Measurements from ENCODE around the gene PFKFB2. TPM values are rescaled to one million over a fixed set of nuclear protein-coding genes. Genes with fewer than 3 reads are reported as not detected.

Gene PFKFB2
- total RNA-seq, 1 donor from 2014 or later = 13.3 TPM

GRCh38 chr1:207084701-207085180 lies 31.7 kb downstream of the PFKFB2 start:
- no peak for DNase-seq (ENCODE audit: low spot score)
- TF ChIP-seq CTCF (IDR thresholded peaks at IDR 0.05) = peak; percentile 81
- Mint-ChIP-seq H3K4me3 (ENCODE audit: unreplicated experiment) (no peak overlapping the region), H3K4me1 (ENCODE audit: low read depth) (peaks cover 30% of the 10 kb centered on the region), H3K27me3 (ENCODE audit: low read depth) (peaks cover 4% of the 10 kb centered on the region), H3K36me3 (ENCODE audit: low read depth) (peaks cover under 1% of the 10 kb centered on the region), H3K27ac (ENCODE audit: unreplicated experiment) (no peak overlapping the region), H3K9me3 (ENCODE audit: low read depth) (no peaks in the 10 kb centered on the region)

GRCh38 chr1:207085887-207086286 lies 32.8 kb downstream of the PFKFB2 start:
- no peak overlapping the region for H3K27ac Mint-ChIP-seq (ENCODE audit: unreplicated experiment)
- H3K9me3 Mint-ChIP-seq (ENCODE audit: low read depth) = no peaks in the 10 kb centered on the region
- H3K4me3 Mint-ChIP-seq (ENCODE audit: unreplicated experiment) = no peak overlapping the region
- peaks cover 30% of the 10 kb centered on the region for H3K4me1 Mint-ChIP-seq (ENCODE audit: low read depth)
- no peaks in the 10 kb centered on the region for H3K36me3 Mint-ChIP-seq (ENCODE audit: low read depth)
- DNase-seq (ENCODE audit: low spot score) = no peak
- no peak for TF ChIP-seq CTCF (IDR thresholded peaks at IDR 0.05)
- peaks cover 4% of the 10 kb centered on the region for H3K27me3 Mint-ChIP-seq (ENCODE audit: low read depth)

GRCh38 chr1:207088161-207088560 lies 35.1 kb downstream of the PFKFB2 start:
- H3K27me3 Mint-ChIP-seq (ENCODE audit: low read depth) = peaks cover 8% of the 10 kb centered on the region
- no peak for DNase-seq (ENCODE audit: low spot score)

GRCh38 chr1:207088701-207089626 lies 35.9 kb downstream of the PFKFB2 start, which contains the start of gene C4BPB:
Gene C4BPB (plus strand): TSS chr1:207088860. CDS start chr1:207089532, 672 bp downstream.
- no peak within 1 kb of the TSS for H3K27ac Mint-ChIP-seq (ENCODE audit: unreplicated experiment)
- no peak for TF ChIP-seq CTCF (IDR thresholded peaks at IDR 0.05)
- H3K27me3 Mint-ChIP-seq (ENCODE audit: low read depth) = peaks cover 8% of the 10 kb centered on the region

More at GRCh38 chr1:207088161-207088560, 35.1 kb downstream of the PFKFB2 start:
- no peaks in the 10 kb centered on the region for H3K36me3 Mint-ChIP-seq (ENCODE audit: low read depth)
- TF ChIP-seq CTCF (IDR thresholded peaks at IDR 0.05) = no peak
- peaks cover 30% of the 10 kb centered on the region for H3K4me1 Mint-ChIP-seq (ENCODE audit: low read depth)
- H3K4me3 Mint-ChIP-seq (ENCODE audit: unreplicated experiment) = no peak overlapping the region
- no peaks in the 10 kb centered on the region for H3K9me3 Mint-ChIP-seq (ENCODE audit: low read depth)
- no peak overlapping the region for H3K27ac Mint-ChIP-seq (ENCODE audit: unreplicated experiment)

GRCh38 chr1:207089627-207090355 lies 36.7 kb downstream of the PFKFB2 start:
- peaks cover 11% of the 10 kb centered on the region for H3K27me3 Mint-ChIP-seq (ENCODE audit: low read depth)
- no peak overlapping the region for H3K4me3 Mint-ChIP-seq (ENCODE audit: unreplicated experiment)
- no peak overlapping the region for H3K27ac Mint-ChIP-seq (ENCODE audit: unreplicated experiment)
- no peaks in the 10 kb centered on the region for H3K36me3 Mint-ChIP-seq (ENCODE audit: low read depth)
- no peak for DNase-seq (ENCODE audit: low spot score)
- H3K4me1 Mint-ChIP-seq (ENCODE audit: low read depth) = peaks cover 20% of the 10 kb centered on the region
- TF ChIP-seq CTCF (IDR thresholded peaks at IDR 0.05) = no peak
- no peaks in the 10 kb centered on the region for H3K9me3 Mint-ChIP-seq (ENCODE audit: low read depth)

More at GRCh38 chr1:207088701-207089626, 35.9 kb downstream of the PFKFB2 start, which contains the start of gene C4BPB:
- Mint-ChIP-seq H3K36me3 (ENCODE audit: low read depth) (no peaks in the 10 kb centered on the region), H3K4me3 (ENCODE audit: unreplicated experiment) (no peak within 1 kb of the TSS), H3K9me3 (ENCODE audit: low read depth) (no peaks in the 10 kb centered on the region), H3K4me1 (ENCODE audit: low read depth) (peaks cover 29% of the 10 kb centered on the region)
- DNase-seq (ENCODE audit: low spot score) = no peak
